Breast epithelium (tissue), 4 donors: ENCODE data around the gene POU6F1. TPM values are rescaled to one million over a fixed set of nuclear protein-coding genes. Genes with fewer than 3 reads are reported as not detected.

Experiments used
- DNase-seq, 2 donors: peaks; one replicate each; pipeline ENCODE4 v3.0.0-alpha.2; 2019; ENCODE audit warnings: low spot score in 2 of 2
- H3K27ac ChIP-seq, 2 donors: fragments of 200-600 bp; sonication (generic) in 1 of 2; one replicate each; pipeline ENCODE4 v1.5.1; 2016 to 2019; ENCODE audit warnings: mild to moderate bottlenecking in 1 of 2
- H3K27me3 ChIP-seq, 2 donors: fragments of 200-600 bp; sonication (generic) in 1 of 2; one replicate each; pipeline versions ENCODE4 v1.5.1 to v1.6.0; 2017 to 2019; ENCODE audit warnings: control low read depth in 1 of 2, mild to moderate bottlenecking in 1 of 2
- H3K36me3 ChIP-seq: fragments of 200-600 bp; one replicate; pipeline ENCODE4 v1.5.1; 2019
- H3K4me1 ChIP-seq, 2 donors: fragments of 200-600 bp; sonication (generic); one replicate each; pipeline ENCODE4 v1.5.1; 2016 to 2019; ENCODE audit warnings: control low read depth in 1 of 2
- H3K4me3 ChIP-seq, 3 donors: fragments of 200-600 bp; sonication (generic); 1 replicate in 2 of 3; 2 replicates in 1 of 3; pipeline ENCODE4 v1.5.1; 2016 to 2019; ENCODE audit warnings: mild to moderate bottlenecking in 3 of 3, moderate library complexity in 2 of 3
- H3K9me3 ChIP-seq, 2 donors: fragments of 200-600 bp; sonication (generic) in 1 of 2; one replicate each; pipeline ENCODE4 v1.5.1; 2016 to 2019; ENCODE audit warnings: control low read depth in 1 of 2
- CTCF ChIP-seq, 3 donors: fragments of 450-650 bp; IDR thresholded peaks; one replicate each; pipeline ENCODE4 v1.5.1; 2016 to 2017; ENCODE audit warnings: antibody characterized with exemption in 3 of 3, mild to moderate bottlenecking in 3 of 3, moderate library complexity in 3 of 3
- POLR2A ChIP-seq: fragments of 450-650 bp; IDR thresholded peaks from one replicate; pipeline ENCODE4 v1.6.1; 2016; ENCODE audit warnings: antibody characterized with exemption, mild to moderate bottlenecking, moderate library complexity
- POLR2AphosphoS5 ChIP-seq, 3 donors: sonication (generic); formaldehyde crosslinking; IDR thresholded peaks; one replicate each; pipeline ENCODE4 v1.6.1; 2017; ENCODE audit warnings: antibody characterized with exemption in 3 of 3
- intact Hi-C: fragments of 100-400 bp; cut with DNase I; formaldehyde crosslinking; loops from one replicate; pipeline ENCODE4 v1.15.1; 2023; ENCODE audit warnings: low total_unique reads
- total RNA-seq, 3 donors: library from RNA; depleted of rRNA; stranded (reverse); fragments of >200 nt; gene quantifications; one replicate each; pipeline ENCODE4 v1.1.0, GENCODE V29; 2016

The POU6F1 gene
- total RNA-seq, 3 donors from 2014 or later: 10.5 to 23.3 (median 15.2) TPM

- TF ChIP-seq POLR2A (no peak), CTCF (IDR thresholded peaks at IDR 0.05) (no peak), POLR2AphosphoS5 (IDR thresholded peaks at IDR 0.05) (no peak)
- DNase-seq: no peak
- Histone ChIP-seq H3K27ac (no peak overlapping the region), H3K9me3 (no peaks in the 10 kb centered on the region), H3K36me3 (no peaks in the 10 kb centered on the region), H3K27me3 (no peaks in the 10 kb centered on the region), H3K4me3 (no peak overlapping the region), H3K4me1 (no peaks in the 10 kb centered on the region)
- intact Hi-C loops: no loop called here
These were observed 36.3 kb downstream of the POU6F1 start for GRCh38 chr12:51181558-51181957.

- no peaks in the 10 kb centered on the region for H3K27me3 ChIP-seq
- no peak overlapping the region for H3K27ac ChIP-seq
- H3K4me3 ChIP-seq: no peak overlapping the region
- TF ChIP-seq CTCF (IDR thresholded peaks at IDR 0.05) (no peak), POLR2A (no peak), POLR2AphosphoS5 (IDR thresholded peaks at IDR 0.05) (no peak)
- no peaks in the 10 kb centered on the region for H3K4me1 ChIP-seq
- intact Hi-C loops: no loop called here
- no peak for DNase-seq
- no peaks in the 10 kb centered on the region for H3K36me3 ChIP-seq
- no peaks in the 10 kb centered on the region for H3K9me3 ChIP-seq
These were observed 40.0 kb downstream of the POU6F1 start for GRCh38 chr12:51177897-51178296.

GRCh38 chr12:51174501-51174900, 43.4 kb downstream of the POU6F1 start:
- Histone ChIP-seq H3K27ac (peak overlapping the region in 1 of 2 donors; percentile 4), H3K4me3 (no peak overlapping the region), H3K27me3 (no peaks in the 10 kb centered on the region), H3K9me3 (no peaks in the 10 kb centered on the region), H3K36me3 (no peaks in the 10 kb centered on the region), H3K4me1 (peaks cover 3 to 11% of the 10 kb centered on the region in 2 donors)
- no peak for DNase-seq
- no peak for TF ChIP-seq POLR2A
- TF ChIP-seq POLR2AphosphoS5 (IDR thresholded peaks at IDR 0.05): no peak
- TF ChIP-seq CTCF (IDR thresholded peaks at IDR 0.05): no peak
- intact Hi-C loops: no loop called here

DNA sequence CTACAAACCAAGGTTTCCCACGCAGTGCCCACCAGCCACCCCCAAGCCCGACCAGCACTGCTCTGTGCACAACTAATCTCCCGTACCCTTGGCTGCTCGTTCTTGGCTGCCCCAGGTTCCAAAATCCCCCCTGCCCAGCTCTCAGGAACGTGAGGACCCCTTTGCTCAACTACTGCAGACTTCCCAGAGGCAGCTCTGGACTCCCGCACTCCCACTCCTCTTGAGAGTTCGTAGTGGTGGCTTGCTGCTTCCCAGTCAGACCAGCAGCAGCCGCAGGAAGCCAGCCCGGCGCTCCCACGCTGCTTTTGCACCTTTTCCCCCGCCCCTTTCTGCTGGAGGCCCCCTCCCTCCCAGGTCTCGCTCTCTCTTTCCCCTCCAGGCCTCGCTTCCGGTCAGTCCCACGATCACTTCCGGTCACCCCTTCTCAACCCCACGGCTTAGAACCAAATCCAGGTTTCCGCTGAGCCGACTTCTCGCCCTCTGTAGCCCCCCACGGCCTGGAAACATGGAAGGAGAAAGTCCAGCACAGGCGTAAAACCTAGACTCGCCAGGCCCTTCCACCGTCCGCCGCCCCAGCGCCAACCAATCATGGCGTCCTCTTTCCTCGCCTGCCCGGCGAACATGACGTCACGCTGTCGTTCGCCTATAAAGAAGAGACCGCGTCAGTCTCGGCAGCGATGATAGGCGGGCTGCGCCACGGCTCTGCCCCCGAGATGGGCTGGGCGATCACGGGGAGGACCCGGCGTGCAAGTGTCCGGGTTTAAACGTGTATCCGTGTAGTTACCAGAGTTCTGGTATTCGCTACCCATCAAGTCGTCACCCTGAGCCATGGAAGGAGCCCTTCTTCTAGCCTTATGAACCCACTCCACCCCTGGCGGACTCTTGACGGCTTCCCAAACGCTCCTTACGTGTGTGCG, 45.1 kb downstream of the POU6F1 start, which contains the start of gene TFCP2:
Gene TFCP2 (minus strand): TSS at position 621 of the 917 bp plus-strand sequence. CDS start 713 bp downstream, outside the sequence.
- H3K4me3 ChIP-seq: peak within 1 kb of the TSS; percentile 69 to 89 (median 75)
- peak; percentile 96 to 97 for DNase-seq
- intact Hi-C loops: no loop called here
- no peak for TF ChIP-seq CTCF (IDR thresholded peaks at IDR 0.05)
- TF ChIP-seq POLR2A: peak; percentile 53
- peak; percentile 82 to 97 (median 82) for TF ChIP-seq POLR2AphosphoS5 (IDR thresholded peaks at IDR 0.05)
- H3K4me1 ChIP-seq: peaks cover 3 to 11% of the 10 kb centered on the region in 2 donors
- H3K27ac ChIP-seq: peak within 1 kb of the TSS; percentile 98
- H3K9me3 ChIP-seq: no peaks in the 10 kb centered on the region
- H3K27me3 ChIP-seq: no peaks in the 10 kb centered on the region
- H3K36me3 ChIP-seq: no peaks in the 10 kb centered on the region

DNA sequence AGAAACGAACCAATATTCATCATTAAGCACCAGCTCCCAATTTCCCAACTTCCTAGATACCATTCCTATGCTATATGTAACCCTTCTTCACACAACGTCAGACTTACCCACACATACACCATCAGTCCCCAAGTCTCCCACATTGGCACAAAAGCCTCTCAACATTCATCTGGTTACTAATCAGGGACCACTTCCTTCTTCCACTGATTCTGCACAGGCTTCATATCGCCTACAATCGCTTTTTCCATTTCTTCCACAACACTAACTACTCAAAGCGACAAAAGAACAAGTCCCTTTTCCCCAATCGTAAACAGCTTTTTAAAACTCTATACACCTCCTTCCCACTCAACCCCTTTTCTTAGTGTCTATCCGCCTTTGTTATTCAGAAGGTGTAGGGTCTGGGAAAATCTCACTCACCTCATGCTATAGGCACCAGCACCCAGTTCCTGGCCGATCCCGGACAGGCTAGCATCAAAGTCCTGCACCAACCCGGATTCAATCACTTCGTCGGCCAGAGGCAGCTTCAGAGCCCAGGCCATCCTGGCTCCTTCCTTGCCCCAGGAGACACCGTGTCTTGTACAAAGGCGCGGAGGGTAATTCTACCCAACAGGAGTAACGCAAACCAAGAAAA, 45.9 kb downstream of the POU6F1 start:
- H3K4me3 ChIP-seq: peak overlapping the region; percentile 69 to 89 (median 75)
- TF ChIP-seq POLR2AphosphoS5 (IDR thresholded peaks at IDR 0.05): no peak
- no peak for TF ChIP-seq POLR2A
- no peak for TF ChIP-seq CTCF (IDR thresholded peaks at IDR 0.05)
- no peaks in the 10 kb centered on the region for H3K27me3 ChIP-seq
- H3K36me3 ChIP-seq: no peaks in the 10 kb centered on the region
- H3K9me3 ChIP-seq: no peaks in the 10 kb centered on the region
- no peak for DNase-seq
- H3K4me1 ChIP-seq: peaks cover 3 to 11% of the 10 kb centered on the region in 2 donors
- intact Hi-C loops: no loop called here
- H3K27ac ChIP-seq: peak overlapping the region; percentile 98
